Fibroblast of mammary gland (primary cell): ENCODE measurements around the gene ABO.
"Not testable (repeated sequence)": the region's sequence is repeated elsewhere in the genome, so short reads cannot be mapped to it uniquely, and the experiment has no call there.

Experiments used
- DNase-seq: peaks from one replicate; pipeline ENCODE4 v3.0.0-alpha.2; 2010; ENCODE audit warnings: low read depth
- H3K4me3 ChIP-seq: 2 replicates; pipeline ENCODE4 v1.5.1; 2011; ENCODE audit warnings: low read depth, mild to moderate bottlenecking, low read length, moderate library complexity; ENCODE audit not compliant: control insufficient read depth
- CTCF ChIP-seq: conservative IDR thresholded peaks from 2 replicates; pipeline ENCODE4 v1.5.1; 2011; ENCODE audit warnings: low read depth, low read length, inconsistent platforms; ENCODE audit not compliant: control insufficient read depth, insufficient read depth

ABO gene

GRCh38 chr9:133226219-133227171, 48.5 kb downstream of the ABO start:
- no peak overlapping the region for H3K4me3 ChIP-seq
- DNase-seq: no peak
- no peak for TF ChIP-seq CTCF

DNA sequence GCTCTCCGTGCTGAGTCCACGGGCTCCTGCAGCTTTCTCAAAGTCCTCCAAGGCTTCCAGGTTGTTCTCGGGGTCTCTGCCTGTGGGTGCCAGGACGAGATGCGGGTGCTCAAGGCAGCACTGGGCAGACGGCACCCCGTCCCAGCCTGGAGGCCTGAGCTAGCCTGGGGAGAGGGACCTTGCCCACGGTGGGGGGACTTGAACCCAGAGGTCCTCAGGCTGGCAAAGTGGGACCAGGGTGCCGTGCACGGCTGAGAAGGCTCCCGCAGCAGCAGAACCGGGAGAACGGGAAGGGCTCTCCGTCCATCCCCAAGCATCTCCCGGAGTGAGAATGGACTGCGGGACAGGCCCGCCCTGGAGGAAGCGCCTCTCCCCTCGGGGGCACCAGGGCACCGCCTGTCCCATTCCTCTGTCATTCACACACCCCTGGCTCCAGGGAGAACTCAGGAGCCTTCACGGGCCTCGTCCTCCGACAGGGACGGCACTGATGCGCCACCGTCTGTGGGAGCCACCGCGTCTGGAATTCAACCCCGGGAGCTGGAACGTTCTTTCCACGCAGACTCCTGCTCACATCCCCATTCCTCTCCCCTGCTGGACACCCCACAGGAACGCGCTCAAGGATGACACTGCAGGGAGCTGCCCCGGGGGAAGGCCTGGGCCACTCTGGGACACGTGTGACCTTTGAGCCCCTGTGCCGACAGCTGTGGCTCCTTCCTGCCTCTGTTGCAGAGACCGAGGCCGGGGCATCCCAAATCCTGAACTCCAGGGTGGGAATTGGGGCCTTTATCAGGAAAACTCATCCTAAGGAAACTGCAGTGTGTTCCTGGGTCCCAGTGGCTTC, 49.6 kb downstream of the ABO start:
- no peak overlapping the region for H3K4me3 ChIP-seq
- TF ChIP-seq CTCF: no peak
- DNase-seq: no peak

DNA sequence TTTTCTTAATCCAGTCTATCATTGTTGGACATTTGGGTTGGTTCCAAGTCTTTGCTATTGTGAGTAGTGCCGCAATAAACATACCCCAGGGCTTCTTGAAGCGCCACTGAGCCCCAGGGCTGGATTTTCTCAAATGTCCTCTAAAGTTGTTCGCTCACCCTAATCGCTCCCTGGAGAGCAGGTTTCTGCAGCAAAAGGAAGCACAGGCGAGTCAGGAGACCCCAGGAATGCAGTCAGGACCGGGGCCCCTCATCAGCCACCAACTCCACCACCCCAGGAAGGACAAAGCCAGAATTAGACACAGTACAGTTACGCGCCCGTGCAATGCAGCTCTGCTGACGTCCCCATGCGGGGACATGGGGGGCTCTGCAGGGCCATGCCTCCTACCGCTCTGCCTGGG, 50.2 kb downstream of the ABO start:
- no peak overlapping the region for H3K4me3 ChIP-seq
- no peak for TF ChIP-seq CTCF
- no peak for DNase-seq

DNA sequence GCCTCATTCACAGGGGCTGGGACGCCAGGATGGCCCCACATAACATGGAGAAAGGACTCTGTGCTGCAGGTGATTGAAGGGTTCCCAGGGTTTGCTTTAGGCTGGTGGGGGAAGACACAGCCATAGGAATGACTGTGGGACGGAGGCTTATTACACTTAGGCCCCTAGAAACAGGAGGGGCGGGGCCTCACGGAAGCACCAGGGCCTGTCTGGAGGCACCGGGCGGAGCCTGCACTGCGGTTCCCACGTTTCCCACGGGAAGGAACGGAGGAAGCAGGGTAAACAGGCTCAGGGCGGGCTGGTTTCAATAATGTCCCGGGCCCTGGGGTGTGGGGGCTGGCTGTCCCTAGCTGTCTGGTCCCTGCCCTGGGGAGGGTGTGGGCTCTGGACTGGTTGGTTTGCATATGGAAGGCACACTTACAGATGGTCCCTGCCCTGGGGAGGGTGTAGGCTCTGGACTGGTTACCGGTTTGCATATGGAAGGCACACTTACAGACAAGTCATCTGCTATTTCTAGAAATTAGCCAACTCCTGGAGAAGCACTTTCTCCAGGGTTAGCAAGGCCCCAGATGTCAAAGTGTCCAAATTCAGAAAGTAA, 51.7 kb downstream of the ABO start:
- not testable (repeated sequence) for H3K4me3 ChIP-seq, DNase-seq

- not testable (repeated sequence) for DNase-seq, H3K4me3 ChIP-seq
Observed at GRCh38 chr9:133221994-133222393, 53.0 kb downstream of the ABO start.

DNA sequence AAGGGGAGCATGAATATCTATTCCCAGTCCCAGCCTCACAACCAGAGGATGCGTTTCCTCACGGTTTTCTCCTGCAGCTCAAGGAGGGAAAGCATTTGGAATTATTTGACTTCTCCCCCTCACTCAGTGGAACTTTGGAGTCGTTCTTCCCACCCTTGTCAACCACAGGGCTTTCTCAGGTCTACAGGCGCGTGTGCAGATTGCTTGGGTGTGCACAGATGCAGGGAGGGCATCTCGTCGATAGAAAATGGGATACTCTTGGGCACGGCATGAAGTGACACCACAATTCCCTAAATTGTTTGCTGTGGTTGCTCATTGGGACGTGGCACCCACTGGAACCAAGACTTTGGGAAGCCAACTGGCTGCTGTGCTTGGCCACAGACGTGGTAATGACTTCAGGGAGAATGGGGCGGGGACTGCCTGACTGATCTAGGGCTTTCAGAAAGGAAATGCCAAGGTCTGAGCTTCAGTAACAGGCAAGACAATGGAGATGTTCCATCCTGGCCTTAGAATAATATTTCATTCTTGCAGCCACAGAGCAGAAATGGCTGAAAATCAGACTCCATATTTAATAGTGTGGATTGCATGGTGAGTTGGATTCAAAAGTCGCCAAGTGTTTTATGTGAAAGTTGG, 53.7 kb downstream of the ABO start:
- H3K4me3 ChIP-seq: no peak overlapping the region

GRCh38 chr9:133218049-133218975, 56.7 kb downstream of the ABO start:
- not testable (repeated sequence) for DNase-seq, H3K4me3 ChIP-seq

More for the DNA sequence above, 53.7 kb downstream of the ABO start:
- no peak for TF ChIP-seq CTCF
- DNase-seq: no peak

GRCh38 chr9:133217333-133217988, 57.5 kb downstream of the ABO start:
- H3K4me3 ChIP-seq, DNase-seq: not testable (repeated sequence)

GRCh38 chr9:133214276-133214675, 60.7 kb downstream of the ABO start:
- H3K4me3 ChIP-seq: not testable (repeated sequence)
- peak; percentile 36 for DNase-seq
